Measurements from ENCODE around the gene KRTAP13-1.
A peak's percentile ranks its signal among the peaks of the same experiment; 100 is the strongest.

KRTAP13-1 gene

GRCh38 chr21:30395731-30396130 is at the start of gene KRTAP13-1:
TSS of gene KRTAP13-1 (plus strand) at chr21:30396031. CDS start at chr21:30396087, 56 bp downstream.
- no peak for DNase-seq (ENCODE audit: low read depth in 2 of 2)

GRCh38 chr21:30348506-30348905 is 47.3 kb upstream of the KRTAP13-1 start, which contains the start of gene KRTAP23-1:
TSS of gene KRTAP23-1 (minus strand) at chr21:30348606. CDS start at chr21:30348606, 0 bp downstream.
- no peak for DNase-seq (ENCODE audit: low read depth in 2 of 2)

- DNase-seq (ENCODE audit: low read depth in 2 of 2) = no peak
Measured at GRCh38 chr21:30349572-30349971, 46.3 kb upstream of the KRTAP13-1 start.

- no peak for DNase-seq (ENCODE audit: low read depth in 2 of 2)
Measured at GRCh38 chr21:30351534-30351933, 44.3 kb upstream of the KRTAP13-1 start.

- no peak for DNase-seq (ENCODE audit: low read depth in 2 of 2)
Measured at GRCh38 chr21:30354308-30355005, 41.4 kb upstream of the KRTAP13-1 start.

- DNase-seq (ENCODE audit: low read depth in 2 of 2) = no peak
Measured at GRCh38 chr21:30355906-30356305, 39.9 kb upstream of the KRTAP13-1 start.

GRCh38 chr21:30372139-30372770 is 23.6 kb upstream of the KRTAP13-1 start, which contains the start of gene KRTAP13-2:
TSS of gene KRTAP13-2 (minus strand) at chr21:30372271. CDS start at chr21:30372213, 58 bp downstream.
- no peak for DNase-seq (ENCODE audit: low read depth in 2 of 2)

GRCh38 chr21:30382201-30382600 is 13.6 kb upstream of the KRTAP13-1 start:
- no peak for DNase-seq (ENCODE audit: low read depth in 2 of 2)

- no peak for DNase-seq (ENCODE audit: low read depth in 2 of 2)
Measured at GRCh38 chr21:30391492-30392025, 4.3 kb upstream of the KRTAP13-1 start.

- DNase-seq (ENCODE audit: low read depth in 2 of 2) = no peak
Measured at GRCh38 chr21:30408782-30409494, 13.1 kb downstream of the KRTAP13-1 start.

- no peak for DNase-seq (ENCODE audit: low read depth in 2 of 2)
Measured at GRCh38 chr21:30415993-30416392, 20.2 kb downstream of the KRTAP13-1 start.

GRCh38 chr21:30425826-30426225 is 30.0 kb downstream of the KRTAP13-1 start, which contains the start of gene KRTAP13-3:
TSS of gene KRTAP13-3 (minus strand) at chr21:30425926. CDS start at chr21:30425912, 14 bp downstream.
- no peak for DNase-seq (ENCODE audit: low read depth in 2 of 2)

- DNase-seq (ENCODE audit: low read depth in 2 of 2) = no peak
Measured at GRCh38 chr21:30426731-30427130, 30.9 kb downstream of the KRTAP13-1 start.

- DNase-seq (ENCODE audit: low read depth in 2 of 2) = no peak
Measured at GRCh38 chr21:30430170-30430655, 34.4 kb downstream of the KRTAP13-1 start, which contains the start of gene KRTAP13-4. TSS of gene KRTAP13-4 (plus strand) at chr21:30430220. CDS start at chr21:30430276, 56 bp downstream.

GRCh38 chr21:30434033-30434631 is 38.3 kb downstream of the KRTAP13-1 start:
- DNase-seq (ENCODE audit: low read depth in 2 of 2) = peak in 1 of 2 donors; percentile 4

- DNase-seq (ENCODE audit: low read depth in 2 of 2) = no peak
Measured at GRCh38 chr21:30437010-30437565, 41.3 kb downstream of the KRTAP13-1 start.

- no peak for DNase-seq (ENCODE audit: low read depth in 2 of 2)
Measured at GRCh38 chr21:30439975-30440374, 44.1 kb downstream of the KRTAP13-1 start, which contains the start of gene KRTAP15-1. TSS of gene KRTAP15-1 (plus strand) at chr21:30440275. CDS start at chr21:30440328, 53 bp downstream.

GRCh38 chr21:30443226-30443625 is 47.4 kb downstream of the KRTAP13-1 start:
- no peak for DNase-seq (ENCODE audit: low read depth in 2 of 2)

- no peak for DNase-seq (ENCODE audit: low read depth in 2 of 2)
Measured at GRCh38 chr21:30444204-30444603, 48.4 kb downstream of the KRTAP13-1 start.

All from stimulated activated CD4-positive, alpha-beta T cell treated with anti-CD3 and anti-CD28 coated beads, Interleukin-15, amount 100 ng/mL, for 48 hours (primary cell).